ENCODE data around the gene NAGS.
"Not testable (repeated sequence)": the region's sequence is repeated elsewhere in the genome, so short reads cannot be mapped to it uniquely, and the experiment has no call there.

The NAGS gene

GRCh38 chr17:44010966-44011647, 6.7 kb downstream of the NAGS start:
- no peak for DNase-seq (ENCODE audit: low read depth)
- no peak overlapping the region for H3K4me3 ChIP-seq (ENCODE audit: low read depth, low read length)
- no peak for TF ChIP-seq CTCF (IDR thresholded peaks at IDR 0.05; ENCODE audit: low read depth, low read length, missing control alignments)

- no peak overlapping the region for H3K4me3 ChIP-seq (ENCODE audit: low read depth, low read length)
- TF ChIP-seq CTCF (IDR thresholded peaks at IDR 0.05; ENCODE audit: low read depth, low read length, missing control alignments): no peak
Observed at GRCh38 chr17:44011876-44012275, 7.5 kb downstream of the NAGS start.

DNA sequence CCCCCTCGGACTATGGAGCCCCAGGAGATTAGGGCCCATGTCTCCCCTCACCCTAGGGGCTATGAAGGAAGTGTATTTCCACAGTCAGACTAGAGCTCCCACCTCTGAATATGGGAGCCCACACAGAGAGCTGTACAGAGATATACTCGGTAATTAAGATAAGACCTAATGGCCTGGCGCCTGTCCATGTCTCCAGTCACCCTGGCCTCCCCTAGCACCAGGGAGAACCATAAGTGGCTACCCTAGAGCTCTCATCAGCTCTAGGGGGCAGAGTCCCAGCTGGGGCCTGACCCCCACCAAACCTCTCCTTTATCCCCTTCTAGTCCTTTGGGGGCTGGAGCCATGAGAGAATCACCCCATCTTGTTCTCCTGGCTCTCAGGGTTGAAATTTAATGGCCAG, 8.0 kb downstream of the NAGS start:
- no peak for DNase-seq (ENCODE audit: low read depth)
- H3K4me3 ChIP-seq (ENCODE audit: low read depth, low read length): no peak overlapping the region
- TF ChIP-seq CTCF (IDR thresholded peaks at IDR 0.05; ENCODE audit: low read depth, low read length, missing control alignments): no peak

More at GRCh38 chr17:44011876-44012275, 7.5 kb downstream of the NAGS start:
- DNase-seq (ENCODE audit: low read depth): no peak

DNA sequence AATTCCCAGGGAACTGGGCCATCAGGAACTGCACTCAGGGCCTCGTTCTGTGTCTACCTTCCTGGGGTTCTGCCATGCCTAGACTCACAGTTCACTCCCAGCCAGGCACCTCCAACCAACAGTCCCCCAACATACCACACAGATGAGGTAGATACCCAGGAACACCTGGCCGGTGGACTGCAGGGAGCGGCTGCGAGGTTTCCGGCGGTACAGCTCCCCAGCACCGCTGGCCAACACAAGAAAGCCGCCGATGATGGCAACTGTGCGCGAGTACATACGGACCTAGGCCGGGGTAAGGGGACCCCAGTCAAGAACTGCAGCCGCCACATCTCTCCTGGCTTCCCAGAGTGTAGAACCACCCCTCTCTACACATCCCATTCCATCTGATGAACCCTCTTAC, 8.5 kb downstream of the NAGS start:
- H3K4me3 ChIP-seq (ENCODE audit: low read depth, low read length): no peak overlapping the region
- no peak for DNase-seq (ENCODE audit: low read depth)
- no peak for TF ChIP-seq CTCF (IDR thresholded peaks at IDR 0.05; ENCODE audit: low read depth, low read length, missing control alignments)

DNA sequence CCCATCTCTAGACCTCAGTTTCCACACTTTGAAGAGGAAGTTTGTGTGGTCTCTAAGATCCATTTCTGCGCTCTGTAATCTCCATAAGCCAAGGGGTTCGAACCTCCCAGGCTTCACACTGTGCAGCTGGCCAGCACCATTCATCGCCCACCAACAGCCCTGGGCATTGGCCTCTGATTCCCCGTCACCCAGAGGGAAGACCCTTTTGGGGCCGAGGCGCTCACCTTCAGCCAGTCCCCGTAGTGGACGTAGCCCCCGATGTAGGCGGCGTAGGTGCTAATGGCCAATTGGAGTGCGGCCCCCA, 9.7 kb downstream of the NAGS start:
- no peak for DNase-seq (ENCODE audit: low read depth)
- TF ChIP-seq CTCF (IDR thresholded peaks at IDR 0.05; ENCODE audit: low read depth, low read length, missing control alignments): no peak
- peak overlapping the region; percentile 95 for H3K4me3 ChIP-seq (ENCODE audit: low read depth, low read length)

- H3K4me3 ChIP-seq (ENCODE audit: low read depth, low read length): peak within 1 kb of the TSS; percentile 95
- no peak for TF ChIP-seq CTCF (IDR thresholded peaks at IDR 0.05; ENCODE audit: low read depth, low read length, missing control alignments)
- peak; percentile 88 for DNase-seq (ENCODE audit: low read depth)
Observed at GRCh38 chr17:44014437-44015172, 10.2 kb downstream of the NAGS start, which contains the start of gene TMEM101. Gene TMEM101 (minus strand): TSS chr17:44014963. CDS start chr17:44014952, 11 bp downstream.

GRCh38 chr17:44021227-44021626, 16.8 kb downstream of the NAGS start:
- DNase-seq (ENCODE audit: low read depth); H3K4me3 ChIP-seq (ENCODE audit: low read depth, low read length): not testable (repeated sequence)
